OCI-LY7 (cell line): ENCODE results near the gene CSF1. TPM values are rescaled to one million over a fixed set of nuclear protein-coding genes. Genes with fewer than 3 reads are reported as not detected.

Experiments used
- BruUV-seq: library from RNA; stranded (reverse); fragments of 400-500 nt; replicated peaks from 2 replicates; lab custom pipeline; 2021; lab: Mats Ljungman, UMichigan
- CTCF ChIA-PET: fragments of 300-600 bp; sonication (Branson Sonifier 250); formaldehyde crosslinking; loops from one replicate; lab custom pipeline; 2022; ENCODE audit warnings: antibody characterized with exemption; ENCODE audit not compliant: unreplicated experiment; lab: Charles Lee
- POLR2A ChIA-PET: fragments of 300-600 bp; sonication (Branson Sonifier 250); formaldehyde crosslinking; loops from one replicate; lab custom pipeline; 2022; ENCODE audit warnings: antibody characterized with exemption; lab: Charles Lee
- DNase-seq: peaks from one replicate; pipeline ENCODE4 v3.0.0-alpha.2; 2015; ENCODE audit warnings: low spot score
- H2AFZ ChIP-seq: fragments of 200-600 bp; sonication (generic), shearing (Covaris generic); 2 replicates; pipeline ENCODE4 v1.6.1; 2014; ENCODE audit warnings: mild to moderate bottlenecking, antibody characterized with exemption, low read length, moderate library complexity
- H3K27ac ChIP-seq: fragments of 200-600 bp; sonication (generic); 2 replicates; pipeline ENCODE4 v1.5.1; 2014; ENCODE audit warnings: mixed run types, low read depth, mild to moderate bottlenecking, moderate library complexity, low read length, inconsistent platforms; ENCODE audit not compliant: poor library complexity, severe bottlenecking
- H3K36me3 ChIP-seq: fragments of 200-600 bp; sonication (generic); 2 replicates; pipeline ENCODE4 v1.6.1; 2014; ENCODE audit warnings: mild to moderate bottlenecking, antibody characterized with exemption, low read length, moderate library complexity, mixed read lengths; ENCODE audit not compliant: insufficient read depth
- H3K4me1 ChIP-seq: fragments of 200-600 bp; sonication (generic); 2 replicates; pipeline ENCODE4 v1.5.1; 2014; ENCODE audit warnings: mild to moderate bottlenecking, low read length; ENCODE audit not compliant: insufficient read depth, poor library complexity, severe bottlenecking
- H3K4me2 ChIP-seq: fragments of 200-600 bp; sonication (generic); 2 replicates; pipeline ENCODE4 v1.6.1; 2014; ENCODE audit warnings: mild to moderate bottlenecking, low read length
- H3K4me3 ChIP-seq: fragments of 200-600 bp; sonication (generic); 2 replicates; pipeline ENCODE4 v1.5.1; 2014; ENCODE audit warnings: mild to moderate bottlenecking, low read depth, low read length; ENCODE audit not compliant: poor library complexity, severe bottlenecking
- H3K79me2 ChIP-seq: fragments of 200-600 bp; sonication (generic); 2 replicates; pipeline ENCODE4 v1.6.1; 2016; ENCODE audit warnings: low read depth, mild to moderate bottlenecking, low read length, moderate library complexity, mixed read lengths; ENCODE audit not compliant: insufficient read depth
- H3K9me2 ChIP-seq: fragments of 200-600 bp; sonication (generic); 2 replicates; pipeline ENCODE4 v1.6.1; 2016; ENCODE audit warnings: mild to moderate bottlenecking, low read length, mixed read lengths; ENCODE audit not compliant: insufficient read depth
- H3K9me3 ChIP-seq: fragments of 200-600 bp; sonication (generic); 2 replicates; pipeline ENCODE4 v1.6.1; 2014; ENCODE audit warnings: mild to moderate bottlenecking, mixed run types, low read length, mixed read lengths
- H4K20me1 ChIP-seq: fragments of 200-600 bp; sonication (generic); 2 replicates; pipeline ENCODE4 v1.6.1; 2014; ENCODE audit warnings: mild to moderate bottlenecking, antibody characterized with exemption, low read length, moderate library complexity, mixed read lengths; ENCODE audit not compliant: insufficient read depth
- CTCF ChIP-seq: fragments of 200-600 bp; sonication (generic); conservative IDR thresholded peaks from 2 replicates; pipeline ENCODE4 v1.5.1; 2014; ENCODE audit warnings: mild to moderate bottlenecking, antibody characterized with exemption, low read length, moderate library complexity, mixed read lengths
- EZH2phosphoT487 ChIP-seq: fragments of 200-600 bp; sonication (generic); IDR thresholded peaks from 2 replicates; pipeline ENCODE4 v1.6.1; 2018; ENCODE audit warnings: low read depth, borderline replicate concordance, mild to moderate bottlenecking, mixed run types, antibody characterized with exemption, low read length, moderate library complexity, mixed read lengths
- intact Hi-C: fragments of 100-400 bp; cut with micrococcal nuclease; formaldehyde crosslinking; loops from one replicate; pipeline ENCODE4 v1.10.0; 2022; ENCODE audit not compliant: unreplicated experiment
- total RNA-seq, 2 experiments: library from RNA; depleted of rRNA in 1 of 2; stranded (reverse); fragments of >200 nt in 1 of 2; shearing (Covaris generic) in 1 of 2; gene quantifications; 2 replicates each; pipeline ENCODE4 v1.2.3, GENCODE V29; 2014 to 2022

The CSF1 gene
- total RNA-seq, 2 experiments from 2014 or later: not detected

GRCh38 chr1:109906160-109906838 lies 4.3 kb upstream of the CSF1 start:
- POLR2A ChIA-PET: no interaction called here
- H3K9me2 ChIP-seq: no peaks in the 10 kb centered on the region
- no peak overlapping the region for H3K4me3 ChIP-seq

GRCh38 chr1:109906839-109907180 lies 3.8 kb upstream of the CSF1 start:
- Histone ChIP-seq H3K4me1 (peaks cover 11% of the 10 kb centered on the region), H2AFZ (no peak overlapping the region), H3K4me2 (no peak overlapping the region; the same call in 1 of the 2 replicates), H3K36me3 (no peaks in the 10 kb centered on the region), H3K79me2 (no peaks in the 10 kb centered on the region), H3K9me3 (no peaks in the 10 kb centered on the region), H3K27ac (no peak overlapping the region), H4K20me1 (no peaks in the 10 kb centered on the region), H3K9me2 (no peaks in the 10 kb centered on the region), H3K4me3 (no peak overlapping the region)
- DNase-seq: no peak
- ChIA-PET CTCF (no interaction called here), POLR2A (no interaction called here)
- no TSS peak for BruUV-seq
- intact Hi-C loops: no loop called here
- TF ChIP-seq EZH2phosphoT487 (no peak), CTCF (no peak)

More at GRCh38 chr1:109906160-109906838, 4.3 kb upstream of the CSF1 start:
- H3K4me2 ChIP-seq: peak overlapping the region; percentile 40
- H4K20me1 ChIP-seq: no peaks in the 10 kb centered on the region
- H3K4me1 ChIP-seq: peaks cover 11% of the 10 kb centered on the region
- CTCF ChIA-PET: no interaction called here
- no peaks in the 10 kb centered on the region for H3K36me3 ChIP-seq
- no peak overlapping the region for H3K27ac ChIP-seq
- no TSS peak for BruUV-seq
- DNase-seq: peak; percentile 80
- intact Hi-C loops: no loop called here
- peak overlapping the region; percentile 22; the same call in 1 of the 2 replicates for H2AFZ ChIP-seq
- no peaks in the 10 kb centered on the region for H3K79me2 ChIP-seq
- TF ChIP-seq CTCF (no peak), EZH2phosphoT487 (no peak)
- H3K9me3 ChIP-seq: no peaks in the 10 kb centered on the region

GRCh38 chr1:109907190-109907774 lies 3.4 kb upstream of the CSF1 start:
- H3K79me2 ChIP-seq: no peaks in the 10 kb centered on the region
- DNase-seq: no peak
- no peaks in the 10 kb centered on the region for H4K20me1 ChIP-seq
- no peak overlapping the region for H3K27ac ChIP-seq
- no peak overlapping the region for H2AFZ ChIP-seq
- TF ChIP-seq CTCF (no peak), EZH2phosphoT487 (no peak)
- intact Hi-C loops: no loop called here
- CTCF ChIA-PET: no interaction called here
- no peaks in the 10 kb centered on the region for H3K9me3 ChIP-seq
- POLR2A ChIA-PET: no interaction called here
- H3K4me3 ChIP-seq: no peak overlapping the region
- no peak overlapping the region for H3K4me2 ChIP-seq
- H3K9me2 ChIP-seq: no peaks in the 10 kb centered on the region
- H3K36me3 ChIP-seq: no peaks in the 10 kb centered on the region
- peaks cover 11% of the 10 kb centered on the region for H3K4me1 ChIP-seq
- BruUV-seq: no TSS peak
